SHP77 treated with DMSO at 0.1 percent for 48 hours (cell line): ENCODE data around the gene FUNDC1.

Experiments used
- DNase-seq: peaks from one replicate; lab custom pipeline; 2025; lab: John Stamatoyannopoulos, UW

The FUNDC1 gene

GRCh38 chrX:44480591-44480990 lies 62.1 kb downstream of the FUNDC1 start:
- no peak for DNase-seq

DNA sequence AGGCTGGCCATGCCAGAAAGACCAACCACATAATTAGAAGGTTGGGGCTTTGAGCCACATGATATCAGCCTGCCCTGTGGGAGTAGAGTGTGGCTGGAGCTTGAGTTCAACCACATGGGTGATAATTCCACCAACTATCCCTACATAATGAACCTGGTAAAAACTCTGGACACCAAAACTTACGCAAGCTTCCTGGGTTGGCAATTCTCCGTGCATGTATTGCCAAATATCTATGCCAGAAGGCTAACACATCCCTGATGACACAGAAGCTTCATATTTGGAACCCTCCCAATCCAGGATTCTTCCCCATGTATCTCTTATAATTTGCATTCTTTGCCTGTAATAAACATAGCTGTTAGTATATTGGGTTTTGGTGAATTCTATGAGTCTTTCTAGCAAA lies 68.2 kb downstream of the FUNDC1 start:
- DNase-seq = no peak
